HT-29 (cell line): ENCODE measurements around the gene C1orf94. TPM values are rescaled to one million over a fixed set of nuclear protein-coding genes. Genes with fewer than 3 reads are reported as not detected.
"Not testable (repeated sequence)": the region's sequence is repeated elsewhere in the genome, so short reads cannot be mapped to it uniquely, and the experiment has no call there.

ENCODE experiments used
- DNase-seq: peaks from one replicate; pipeline ENCODE4 v3.0.0-alpha.2; 2015; ENCODE audit warnings: low spot score
- total RNA-seq: library from RNA; depleted of rRNA; stranded (reverse); fragments of >200 nt; shearing (Covaris generic); gene quantifications from 2 replicates; pipeline ENCODE4 v1.2.3, GENCODE V29; 2014

The C1orf94 gene
- total RNA-seq, 1 experiment from 2014 or later = not detected

GRCh38 chr1:34164771-34165391 is 11.8 kb upstream of the C1orf94 start, which contains the start of gene CSMD2:
TSS of gene CSMD2 (minus strand) at chr1:34165230. CDS start at chr1:34165097, 133 bp downstream.
- DNase-seq = no peak

GRCh38 chr1:34165422-34165921 is 11.2 kb upstream of the C1orf94 start:
- no peak for DNase-seq

- DNase-seq = no peak
Measured at GRCh38 chr1:34166191-34166624, 10.5 kb upstream of the C1orf94 start.

- DNase-seq = no peak
Measured at GRCh38 chr1:34166625-34167361, 9.9 kb upstream of the C1orf94 start.

GRCh38 chr1:34167389-34167788 is 9.3 kb upstream of the C1orf94 start:
- no peak for DNase-seq

GRCh38 chr1:34175744-34176143 is 963 bp upstream of the C1orf94 start:
- no peak for DNase-seq

- no peak for DNase-seq
Measured at GRCh38 chr1:34178072-34178471, 1.4 kb downstream of the C1orf94 start.

GRCh38 chr1:34183381-34183780 is 6.7 kb downstream of the C1orf94 start:
- DNase-seq = not testable (repeated sequence)

GRCh38 chr1:34186741-34187494 is 10.2 kb downstream of the C1orf94 start:
- no peak for DNase-seq

GRCh38 chr1:34188418-34188817 is 11.7 kb downstream of the C1orf94 start:
- no peak for DNase-seq

- no peak for DNase-seq
Measured at GRCh38 chr1:34188985-34189384, 12.3 kb downstream of the C1orf94 start.

GRCh38 chr1:34190692-34191091 is 14.0 kb downstream of the C1orf94 start:
- DNase-seq = no peak

- DNase-seq = no peak
Measured at GRCh38 chr1:34192621-34193020, 15.9 kb downstream of the C1orf94 start.

GRCh38 chr1:34199927-34200326 is 23.2 kb downstream of the C1orf94 start:
- DNase-seq = no peak

GRCh38 chr1:34212673-34213072 is 36.0 kb downstream of the C1orf94 start:
- no peak for DNase-seq

GRCh38 chr1:34213956-34214355 is 37.2 kb downstream of the C1orf94 start:
- no peak for DNase-seq

GRCh38 chr1:34231441-34231840 is 54.7 kb downstream of the C1orf94 start:
- no peak for DNase-seq

GRCh38 chr1:34235594-34235993 is 58.9 kb downstream of the C1orf94 start:
- no peak for DNase-seq

- no peak for DNase-seq
Measured at GRCh38 chr1:34236089-34236488, 59.4 kb downstream of the C1orf94 start.

GRCh38 chr1:34237151-34237815 is 60.6 kb downstream of the C1orf94 start:
- DNase-seq = no peak

GRCh38 chr1:34245967-34246366 is 69.3 kb downstream of the C1orf94 start:
- DNase-seq = no peak

- no peak for DNase-seq
Measured at GRCh38 chr1:34250342-34250741, 73.6 kb downstream of the C1orf94 start.
